SK-N-SH (cell line): Measurements from ENCODE around the gene CRIP3.

Experiments used
- CHD2 ChIP-seq: fragments of 150-350 bp; IDR thresholded peaks from 2 replicates; pipeline ENCODE4 v1.6.1; 2018; ENCODE audit warnings: low read length; ENCODE audit not compliant: partially characterized antibody
- CTCF ChIP-seq: fragments of 200-600 bp; sonication (generic); IDR thresholded peaks from 2 replicates; pipeline ENCODE4 v1.6.1; 2017; ENCODE audit warnings: antibody characterized with exemption, mild to moderate bottlenecking, moderate library complexity
- GABPA ChIP-seq: IDR thresholded peaks from 2 replicates; pipeline ENCODE4 v1.4.0; 2012; ENCODE audit warnings: low read depth, mild to moderate bottlenecking
- MXI1 ChIP-seq: IDR thresholded peaks from 2 replicates; pipeline ENCODE4 v1.6.1; 2012; ENCODE audit warnings: mild to moderate bottlenecking, low read depth, low read length, improper control_type of control experiment
- PBX3 ChIP-seq: IDR thresholded peaks from 2 replicates; pipeline ENCODE4; 2012
- REST ChIP-seq: IDR thresholded peaks from 2 replicates; pipeline ENCODE4 v1.6.1; 2012; ENCODE audit warnings: mild to moderate bottlenecking, low read depth, low read length, moderate library complexity
- SMC3 ChIP-seq: IDR thresholded peaks from 2 replicates; pipeline ENCODE4 v1.6.1; 2012; ENCODE audit warnings: low read depth, low read length, improper control_type of control experiment
- TAF1 ChIP-seq: IDR thresholded peaks from 2 replicates; pipeline ENCODE4 v1.6.1; 2012; ENCODE audit warnings: low read depth, mild to moderate bottlenecking, low read length, moderate library complexity, borderline replicate concordance
- USF2 ChIP-seq: fragments of 150-350 bp; IDR thresholded peaks from 2 replicates; pipeline ENCODE4 v1.6.1; 2017; ENCODE audit warnings: antibody characterized with exemption, low read length, low read depth, borderline replicate concordance

- TF ChIP-seq CTCF (no peak), PBX3 (no peak), SMC3 (no peak), CHD2 (no peak), USF2 (no peak), TAF1 (no peak), MXI1 (no peak), REST (no peak), GABPA (no peak)
Measured at GRCh38 chr6:43258180-43258579, 50.4 kb downstream of the CRIP3 start.
